ENCODE measurements around the gene JPH2.
A peak's percentile ranks its signal among the peaks of the same experiment; 100 is the strongest.

Gene JPH2

GRCh38 chr20:44073011-44073674, 113.8 kb downstream of the JPH2 start:
- peak; percentile 24 for DNase-seq

GRCh38 chr20:44072384-44072783, 114.6 kb downstream of the JPH2 start:
- peak; percentile 22 for DNase-seq

- peak; percentile 16 for DNase-seq
Measured at GRCh38 chr20:44071526-44072111, 115.4 kb downstream of the JPH2 start.

- DNase-seq: peak; percentile 22
Measured at GRCh38 chr20:44071057-44071456, 115.9 kb downstream of the JPH2 start.

GRCh38 chr20:44070139-44070900, 116.7 kb downstream of the JPH2 start:
- DNase-seq: peak; percentile 33

GRCh38 chr20:44069203-44070011, 117.6 kb downstream of the JPH2 start:
- DNase-seq: peak; percentile 75

GRCh38 chr20:44068316-44069201, 118.4 kb downstream of the JPH2 start:
- DNase-seq: no peak

- DNase-seq: no peak
Measured at GRCh38 chr20:44067650-44068081, 119.3 kb downstream of the JPH2 start.

GRCh38 chr20:44066645-44067606, 120.1 kb downstream of the JPH2 start:
- no peak for DNase-seq

GRCh38 chr20:44065401-44066340, 121.3 kb downstream of the JPH2 start:
- no peak for DNase-seq

- DNase-seq: no peak
Measured at GRCh38 chr20:44064501-44065400, 122.2 kb downstream of the JPH2 start.
